Large intestine (tissue), 3 donors: ENCODE results near the gene EXD3. TPM values are rescaled to one million over a fixed set of nuclear protein-coding genes. Genes with fewer than 3 reads are reported as not detected.
"Not testable (repeated sequence)": the region's sequence is repeated elsewhere in the genome, so short reads cannot be mapped to it uniquely, and the experiment has no call there.

Source experiments
- DNase-seq, 2 donors: peaks; one replicate each; pipeline versions ENCODE4 v3.0.0 to v3.0.0-alpha.2; 2013
- H3K27ac ChIP-seq: one replicate; pipeline ENCODE4 v1.5.1; 2013; ENCODE audit warnings: low read length
- H3K27me3 ChIP-seq: 2 replicates; pipeline ENCODE4 v1.6.1; 2013; ENCODE audit warnings: low read length; ENCODE audit not compliant: control insufficient read depth, insufficient read depth
- H3K36me3 ChIP-seq: 2 replicates; pipeline ENCODE4 v1.6.1; 2013; ENCODE audit warnings: low read length; ENCODE audit not compliant: control insufficient read depth, insufficient read depth
- H3K4me1 ChIP-seq: one replicate; pipeline ENCODE4 v1.6.1; 2013; ENCODE audit warnings: low read length; ENCODE audit not compliant: control insufficient read depth, insufficient read depth
- H3K4me3 ChIP-seq: one replicate; pipeline ENCODE4 v1.5.1; 2013; ENCODE audit warnings: low read length
- H3K9me3 ChIP-seq: one replicate; pipeline ENCODE4 v1.6.1; 2013; ENCODE audit warnings: mild to moderate bottlenecking, low read depth, low read length, moderate library complexity; ENCODE audit not compliant: control insufficient read depth
- WGBS: methylation state at CpG from one replicate; pipeline ENCODE4 v1.1.5; 2013; ENCODE audit warnings: low lambda C conversion rate; ENCODE audit not compliant: insufficient coverage; 5-methylcytosine and 5-hydroxymethylcytosine counted together
- polyA plus RNA-seq: library from polyadenylated mRNA; unstranded; fragments of 120-200 nt; gene quantifications from one replicate; pipeline ENCODE4 v1.2.1, GENCODE V29; 2013

Gene EXD3
- polyA plus RNA-seq, 1 donor, result 36.5 TPM

DNA sequence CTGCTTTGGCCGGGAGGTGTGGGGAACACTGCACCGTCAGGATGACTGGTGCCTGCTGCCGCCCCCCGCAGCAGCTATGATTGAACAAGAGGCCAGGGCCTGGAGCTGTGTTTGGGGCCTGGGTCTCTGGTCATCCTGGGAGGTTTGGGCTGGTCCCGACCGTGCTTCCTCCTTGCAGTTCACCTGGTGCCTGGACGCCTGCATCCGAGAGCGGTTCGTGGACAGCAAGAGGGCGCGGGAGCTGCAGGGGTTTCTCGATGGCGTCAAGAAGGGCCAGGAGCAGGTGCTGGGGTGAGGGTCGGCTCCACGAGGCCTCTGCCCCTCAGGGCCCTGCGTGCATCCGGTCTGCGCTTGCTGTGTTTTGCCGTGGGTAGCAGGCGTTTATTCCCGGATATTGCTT lies 158.9 kb downstream of the EXD3 start:
- no CpG with 5 or more reads among the region's 22 CpGs for WGBS
- Histone ChIP-seq H3K27ac (no peak overlapping the region), H3K27me3 (no peaks in the 10 kb centered on the region), H3K36me3 (peaks cover 56% of the 10 kb centered on the region), H3K9me3 (peaks cover 5% of the 10 kb centered on the region), H3K4me1 (no peaks in the 10 kb centered on the region), H3K4me3 (no peak overlapping the region)
- DNase-seq, result no peak

DNA sequence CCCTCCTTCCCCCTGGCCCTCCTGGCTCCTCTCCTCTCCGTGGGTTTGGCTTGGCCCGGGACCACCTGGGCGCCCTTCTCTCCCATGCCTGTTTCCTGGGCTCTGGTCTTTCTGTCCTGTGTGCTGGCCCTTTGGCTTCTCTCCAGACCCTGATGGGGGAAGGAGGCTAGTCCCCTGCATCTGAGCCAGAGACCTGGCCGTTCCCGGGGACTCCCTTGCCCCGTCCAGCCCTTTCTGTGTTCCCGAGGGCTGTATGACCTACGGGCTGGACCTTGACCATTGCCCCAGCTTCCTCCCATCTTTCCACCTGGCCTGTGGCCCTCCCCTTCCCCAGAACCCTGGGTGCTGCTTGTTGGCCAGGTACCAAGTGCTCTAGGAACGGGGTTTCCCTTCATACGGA lies 159.5 kb downstream of the EXD3 start:
- Histone ChIP-seq H3K4me1 (no peaks in the 10 kb centered on the region), H3K36me3 (peaks cover 53% of the 10 kb centered on the region), H3K27ac (no peak overlapping the region), H3K9me3 (peaks cover 5% of the 10 kb centered on the region), H3K27me3 (no peaks in the 10 kb centered on the region), H3K4me3 (no peak overlapping the region)
- no peak for DNase-seq
- WGBS, result 93% methylated on average over 3 of the region's 10 CpGs

DNA sequence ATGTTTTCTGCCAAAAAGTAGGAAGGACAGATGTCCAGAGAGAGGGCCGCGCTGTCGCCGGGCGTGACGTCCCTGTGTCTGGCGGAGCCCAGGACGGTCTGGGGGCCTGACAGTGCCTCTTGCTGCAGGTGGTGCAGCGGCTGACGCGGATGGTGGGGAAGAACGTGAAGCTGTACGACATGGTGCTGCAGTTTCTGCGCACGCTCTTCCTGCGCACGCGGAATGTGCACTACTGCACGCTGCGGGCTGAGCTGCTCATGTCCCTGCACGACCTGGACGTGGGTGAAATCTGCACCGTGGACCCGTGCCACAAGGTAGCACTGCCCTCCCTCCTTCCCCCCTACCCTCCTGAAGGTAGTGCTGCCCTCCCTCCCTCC lies 160.1 kb downstream of the EXD3 start:
- Histone ChIP-seq H3K27ac (no peak overlapping the region), H3K4me1 (no peaks in the 10 kb centered on the region), H3K4me3 (no peak overlapping the region), H3K36me3 (peaks cover 53% of the 10 kb centered on the region), H3K27me3 (no peaks in the 10 kb centered on the region), H3K9me3 (peaks cover 5% of the 10 kb centered on the region)
- no CpG with 5 or more reads among the region's 24 CpGs for WGBS
- no peak for DNase-seq

DNA sequence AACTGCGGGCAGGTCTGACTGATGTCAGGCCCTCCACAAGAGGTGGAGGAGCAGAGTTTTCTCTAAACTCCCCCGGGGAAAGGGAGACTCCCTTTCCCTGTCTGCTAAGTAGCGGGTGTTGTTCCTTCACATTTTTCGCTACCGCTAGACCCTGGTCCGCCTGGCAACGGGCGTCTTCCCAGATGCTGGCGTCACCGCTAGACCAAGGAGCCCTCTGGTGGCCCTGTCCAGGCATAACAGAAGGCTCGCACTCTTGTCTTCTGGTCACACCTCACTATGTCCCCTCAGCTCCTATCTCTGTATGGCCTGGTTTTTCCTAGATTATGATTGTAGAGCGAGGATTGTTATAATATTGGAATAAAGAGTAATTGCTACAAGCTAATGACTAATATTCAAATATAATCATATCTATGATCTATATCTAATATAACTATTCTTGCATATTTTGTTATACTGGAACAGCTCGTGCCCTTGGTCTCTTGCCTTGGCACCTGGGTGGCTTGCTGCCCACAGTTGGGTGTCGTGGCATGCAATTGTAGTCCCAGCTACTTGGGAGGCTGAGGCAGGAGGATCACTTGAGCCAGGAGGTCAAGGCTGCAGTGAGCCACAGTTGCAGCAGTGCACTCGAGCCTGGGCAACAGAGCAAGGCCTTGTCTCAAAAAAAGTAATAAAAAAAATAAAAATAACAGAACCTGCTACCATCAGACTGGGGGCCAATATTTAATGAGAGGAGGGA lies 160.6 kb downstream of the EXD3 start:
- H3K4me1 ChIP-seq, H3K27ac ChIP-seq, H3K4me3 ChIP-seq, DNase-seq, H3K9me3 ChIP-seq, H3K27me3 ChIP-seq: not testable (repeated sequence)
- WGBS, result 80% methylated on average over 1 of the region's 15 CpGs
- H3K36me3 ChIP-seq, result peaks cover 52% of the 10 kb centered on the region

Other genes with a start within 250 kb of the EXD3 start
- gene ANAPC2, start 234.6 kb downstream of the EXD3 start, polyA plus RNA-seq, result 47.0 TPM
- gene SSNA1, start 234.5 kb downstream of the EXD3 start, polyA plus RNA-seq, result 66.0 TPM
- 32.1 TPM for gene TPRN, start 222.4 kb downstream of the EXD3 start, polyA plus RNA-seq
- gene TMEM203, start 217.5 kb downstream of the EXD3 start, polyA plus RNA-seq, result 33.1 TPM
- 12.1 TPM for gene NDOR1, start 217.5 kb downstream of the EXD3 start, polyA plus RNA-seq
- 11.0 TPM for gene RNF208, start 200.9 kb downstream of the EXD3 start, polyA plus RNA-seq
- gene CYSRT1, start 198.0 kb downstream of the EXD3 start, polyA plus RNA-seq, result 71.7 TPM
- gene RNF224, start 195.7 kb downstream of the EXD3 start, polyA plus RNA-seq, result 87.5 TPM
- gene SLC34A3, start 192.3 kb downstream of the EXD3 start, polyA plus RNA-seq, result 36.9 TPM
- gene TUBB4B, start 181.9 kb downstream of the EXD3 start, polyA plus RNA-seq, result 402 TPM
- gene STPG3, start 171.9 kb downstream of the EXD3 start, polyA plus RNA-seq, result 3.4 TPM
- 45.9 TPM for gene NELFB, start 167.8 kb downstream of the EXD3 start, polyA plus RNA-seq
- gene TOR4A, start 145.4 kb downstream of the EXD3 start, polyA plus RNA-seq, result 18.4 TPM
- gene NRARP, start 120.9 kb downstream of the EXD3 start, polyA plus RNA-seq, result 32.4 TPM
- 11.8 TPM for gene NOXA1, start 231 bp upstream of the EXD3 start, polyA plus RNA-seq
- 14.2 TPM for gene ENTPD8, start 18.2 kb upstream of the EXD3 start, polyA plus RNA-seq
- gene NSMF, start 36.2 kb upstream of the EXD3 start, polyA plus RNA-seq, result 33.4 TPM
- gene PNPLA7, start 127.2 kb upstream of the EXD3 start, polyA plus RNA-seq, result 7.2 TPM
- gene MRPL41, start 128.7 kb upstream of the EXD3 start, polyA plus RNA-seq, result 30.5 TPM
- gene DPH7, start 155.8 kb upstream of the EXD3 start, polyA plus RNA-seq, result 42.2 TPM
- 20.1 TPM for gene ZMYND19, start 167.3 kb upstream of the EXD3 start, polyA plus RNA-seq
- 59.8 TPM for gene ARRDC1, start 182.5 kb upstream of the EXD3 start, polyA plus RNA-seq
- 38.7 TPM for gene EHMT1, start 195.8 kb upstream of the EXD3 start, polyA plus RNA-seq